Heart left ventricle (tissue), 13 donors: Measurements from ENCODE around the gene HMX1.

Experiments
- POLR2A ChIP-seq, 2 donors: fragments of 450-650 bp; IDR thresholded peaks; one replicate each; pipeline ENCODE4 v1.6.1; 2017; ENCODE audit warnings: antibody characterized with exemption in 2 of 2, mild to moderate bottlenecking in 2 of 2, moderate library complexity in 2 of 2
- TF ChIP-seq, protein P1 (sequence below), 12 donors: fragments of 200-600 bp; sonication (generic) in 4 of 12; IDR thresholded peaks; one replicate each; pipeline versions ENCODE4 v1.5.0 to v1.8.0; 2018 to 2022; ENCODE audit warnings: antibody characterized with exemption in 12 of 12, mild to moderate bottlenecking in 5 of 12
- donor health status: ischemic (EF 13 %, LVEDD 7.1; RV severe dilation, severe dysfunction).
- donor health status: DM: no; HTN: yes; CAD: no.
- donor health status: DM: no; HTN: no; CAD: no.
- donor health status: ischemic (EF 25% LVEDD 6.9; RV normal size, moderate dysfunction).
- donor health status: ischemic (EF 25% LVEDD 5.7; RV mildly dilated, moderate dysfunction).
- donor health status: ischemic (EF 35%, LVEDD 5.7; RV mildly dilated, moderate dysfunction).
- donor health status: nonischemic (EF 11% LVEDD 7.7; RV severe dilation, severe dysfunction).
- donor health status: DM: yes; HTN: yes; CAD: no.
- donor health status: PGD.
- donor health status: ischemic (EF 29% LVEDD 5.4; RV normal size, mild dysfunction).
- donor health status: nonischemic (EF 23%, LVEDD 6.1; RV moderate dilation, normal function).

DNA sequence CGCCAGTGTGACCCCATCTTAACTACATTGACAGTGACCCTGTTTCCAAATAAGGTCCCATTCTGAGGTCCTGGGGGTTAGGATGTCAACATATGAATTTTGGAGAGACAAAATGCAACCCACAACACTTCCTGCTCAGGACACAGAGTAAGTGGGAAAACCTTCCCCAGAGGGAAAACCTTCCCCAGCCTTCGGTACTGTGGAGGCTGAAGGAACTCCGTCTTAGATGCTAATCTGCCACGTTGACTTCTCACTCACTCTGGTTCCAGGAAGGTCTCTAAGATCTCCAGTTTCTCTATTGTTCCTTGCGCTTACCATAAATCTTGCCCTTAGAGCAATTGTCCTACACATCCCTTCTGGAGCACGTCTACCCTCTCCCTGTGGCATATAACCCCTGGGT is 29.7 kb upstream of the HMX1 start:
- TF ChIP-seq, protein P1, sequence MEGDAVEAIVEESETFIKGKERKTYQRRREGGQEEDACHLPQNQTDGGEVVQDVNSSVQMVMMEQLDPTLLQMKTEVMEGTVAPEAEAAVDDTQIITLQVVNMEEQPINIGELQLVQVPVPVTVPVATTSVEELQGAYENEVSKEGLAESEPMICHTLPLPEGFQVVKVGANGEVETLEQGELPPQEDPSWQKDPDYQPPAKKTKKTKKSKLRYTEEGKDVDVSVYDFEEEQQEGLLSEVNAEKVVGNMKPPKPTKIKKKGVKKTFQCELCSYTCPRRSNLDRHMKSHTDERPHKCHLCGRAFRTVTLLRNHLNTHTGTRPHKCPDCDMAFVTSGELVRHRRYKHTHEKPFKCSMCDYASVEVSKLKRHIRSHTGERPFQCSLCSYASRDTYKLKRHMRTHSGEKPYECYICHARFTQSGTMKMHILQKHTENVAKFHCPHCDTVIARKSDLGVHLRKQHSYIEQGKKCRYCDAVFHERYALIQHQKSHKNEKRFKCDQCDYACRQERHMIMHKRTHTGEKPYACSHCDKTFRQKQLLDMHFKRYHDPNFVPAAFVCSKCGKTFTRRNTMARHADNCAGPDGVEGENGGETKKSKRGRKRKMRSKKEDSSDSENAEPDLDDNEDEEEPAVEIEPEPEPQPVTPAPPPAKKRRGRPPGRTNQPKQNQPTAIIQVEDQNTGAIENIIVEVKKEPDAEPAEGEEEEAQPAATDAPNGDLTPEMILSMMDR (IDR thresholded peaks at IDR 0.05): no peak
- TF ChIP-seq POLR2A (IDR thresholded peaks at IDR 0.05): no peak
